Brain microvascular endothelial cell (primary cell): ENCODE measurements around the gene MAML1.

Experiments used
- DNase-seq: peaks from one replicate; pipeline ENCODE4 v3.0.0-alpha.2; 2020
- H3K27ac ChIP-seq: fragments of 250-450 bp; sonication (Bioruptor Pico); 2 replicates; pipeline ENCODE4 v1.5.1; 2020; ENCODE audit warnings: mild to moderate bottlenecking, moderate library complexity
- H3K27me3 ChIP-seq: fragments of 250-450 bp; sonication (Bioruptor Pico); replicated peaks from 2 replicates; pipeline ENCODE4 v1.5.1; 2020; ENCODE audit warnings: mild to moderate bottlenecking
- H3K36me3 ChIP-seq: fragments of 250-450 bp; sonication (Bioruptor Pico); replicated peaks from 2 replicates; pipeline ENCODE4 v1.5.1; 2020; ENCODE audit warnings: mild to moderate bottlenecking
- H3K4me3 ChIP-seq: 2 replicates; pipeline ENCODE4 v1.5.1; 2011; ENCODE audit warnings: low read depth, mild to moderate bottlenecking, control low read depth, low read length, moderate library complexity
- CTCF ChIP-seq: IDR thresholded peaks from 2 replicates; pipeline ENCODE4 v1.5.1; 2011; ENCODE audit warnings: low read depth, mild to moderate bottlenecking, moderate library complexity, low read length, control low read depth, inconsistent platforms; ENCODE audit errors: missing control alignments
- in situ Hi-C: cut with HindIII; loops from 2 replicates; pipeline ENCODE4 v1.10.0; 2017; ENCODE audit warnings: low sequenced_read_pairs, low pct_ligation_motif_present

Gene MAML1

GRCh38 chr5:179772351-179772750 lies 39.7 kb downstream of the MAML1 start:
- Histone ChIP-seq H3K27me3 (no peaks in the 10 kb centered on the region), H3K4me3 (no peak overlapping the region), H3K36me3 (peaks cover 73% of the 10 kb centered on the region), H3K27ac (no peak overlapping the region)
- TF ChIP-seq CTCF = no peak
- no peak for DNase-seq
- in situ Hi-C loops = no loop called here

GRCh38 chr5:179773686-179774040 lies 41.0 kb downstream of the MAML1 start:
- Histone ChIP-seq H3K4me3 (no peak overlapping the region), H3K27me3 (no peaks in the 10 kb centered on the region), H3K36me3 (peaks cover 76% of the 10 kb centered on the region), H3K27ac (no peak overlapping the region)
- in situ Hi-C loops = no loop called here
- TF ChIP-seq CTCF = no peak
- no peak for DNase-seq

GRCh38 chr5:179774442-179774841 lies 41.8 kb downstream of the MAML1 start:
- no peak for TF ChIP-seq CTCF
- in situ Hi-C loops = no loop called here
- Histone ChIP-seq H3K27ac (no peak overlapping the region), H3K4me3 (no peak overlapping the region), H3K36me3 (peaks cover 68% of the 10 kb centered on the region), H3K27me3 (no peaks in the 10 kb centered on the region)
- DNase-seq = no peak

GRCh38 chr5:179776411-179776938 lies 43.9 kb downstream of the MAML1 start:
- H3K4me3 ChIP-seq = no peak overlapping the region
- peaks cover 52% of the 10 kb centered on the region for H3K36me3 ChIP-seq
- no peaks in the 10 kb centered on the region for H3K27me3 ChIP-seq
- TF ChIP-seq CTCF = no peak
- in situ Hi-C loops = no loop called here
- H3K27ac ChIP-seq = no peak overlapping the region
- no peak for DNase-seq

GRCh38 chr5:179777456-179777855 lies 44.8 kb downstream of the MAML1 start:
- Histone ChIP-seq H3K4me3 (no peak overlapping the region), H3K36me3 (peaks cover 42% of the 10 kb centered on the region)
- in situ Hi-C loops = no loop called here

More at GRCh38 chr5:179777456-179777855, 44.8 kb downstream of the MAML1 start:
- Histone ChIP-seq H3K27me3 (no peaks in the 10 kb centered on the region), H3K27ac (no peak overlapping the region)
- no peak for TF ChIP-seq CTCF
- DNase-seq = no peak
